IPS DF 6.9 (cell line): ENCODE results near the gene TBC1D22A.
"Not testable (repeated sequence)": the region's sequence is repeated elsewhere in the genome, so short reads cannot be mapped to it uniquely, and the experiment has no call there.

Experiments used
- DNase-seq: peaks from one replicate; pipeline ENCODE4 v3.0.0-alpha.2; 2013; ENCODE audit warnings: low read depth, low spot score
- H3K27ac ChIP-seq: one replicate; pipeline ENCODE4 v1.5.1; 2013; ENCODE audit warnings: low read length, control low read depth
- H3K27me3 ChIP-seq: 2 replicates; pipeline ENCODE4 v1.6.1; 2013; ENCODE audit warnings: mild to moderate bottlenecking, low read length; ENCODE audit not compliant: control insufficient read depth, insufficient read depth
- H3K36me3 ChIP-seq: 2 replicates; pipeline ENCODE4 v1.6.1; 2013; ENCODE audit warnings: low read length; ENCODE audit not compliant: control insufficient read depth, insufficient read depth
- H3K4me1 ChIP-seq: 2 replicates; pipeline ENCODE4 v1.6.1; 2013; ENCODE audit warnings: low read length; ENCODE audit not compliant: control insufficient read depth, insufficient read depth
- H3K4me3 ChIP-seq: 2 replicates; pipeline ENCODE4 v1.5.1; 2013; ENCODE audit warnings: mild to moderate bottlenecking, low read length
- H3K9me3 ChIP-seq: 2 replicates; pipeline ENCODE4 v1.6.1; 2013; ENCODE audit warnings: low read length, inconsistent platforms; ENCODE audit not compliant: control insufficient read depth, insufficient read depth
- WGBS: extraction: QIAGEN DNeasy Blood & Tissue Kit; methylation state at CpG from one replicate; pipeline ENCODE4 v1.1.7; 2013; ENCODE audit warnings: mixed read lengths, missing lambda C conversion rate; ENCODE audit not compliant: insufficient read length, insufficient coverage; 5-methylcytosine and 5-hydroxymethylcytosine counted together

TBC1D22A gene

DNA sequence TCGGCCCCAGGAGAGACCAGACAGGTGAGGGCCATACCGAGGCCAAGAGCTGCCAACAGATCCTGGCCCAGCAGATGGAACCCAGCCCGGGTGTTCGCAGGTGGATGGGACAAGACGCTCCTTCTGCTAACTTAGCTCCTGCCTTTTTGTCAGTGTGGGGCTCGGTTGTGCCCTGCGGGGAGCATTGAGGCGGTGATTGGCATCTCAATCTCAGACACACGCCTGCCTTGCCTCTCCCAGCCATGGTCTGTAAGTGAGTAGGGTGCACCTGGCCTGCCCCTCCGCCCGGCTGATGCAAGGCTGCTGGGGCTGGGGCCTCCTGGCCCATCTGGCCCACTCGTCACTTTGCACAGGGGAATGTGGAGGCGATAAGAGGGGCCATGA, 350.1 kb downstream of the TBC1D22A start:
- DNase-seq, result no peak
- no peaks in the 10 kb centered on the region for H3K9me3 ChIP-seq
- H3K36me3 ChIP-seq, result no peaks in the 10 kb centered on the region; the same call in 1 of the 2 replicates
- no peak overlapping the region for H3K4me3 ChIP-seq
- no peak overlapping the region for H3K27ac ChIP-seq
- WGBS, result no CpG with 5 or more reads among the region's 13 CpGs
- no peaks in the 10 kb centered on the region for H3K27me3 ChIP-seq
- H3K4me1 ChIP-seq, result peaks cover 1% of the 10 kb centered on the region; the same call in 1 of the 2 replicates

DNA sequence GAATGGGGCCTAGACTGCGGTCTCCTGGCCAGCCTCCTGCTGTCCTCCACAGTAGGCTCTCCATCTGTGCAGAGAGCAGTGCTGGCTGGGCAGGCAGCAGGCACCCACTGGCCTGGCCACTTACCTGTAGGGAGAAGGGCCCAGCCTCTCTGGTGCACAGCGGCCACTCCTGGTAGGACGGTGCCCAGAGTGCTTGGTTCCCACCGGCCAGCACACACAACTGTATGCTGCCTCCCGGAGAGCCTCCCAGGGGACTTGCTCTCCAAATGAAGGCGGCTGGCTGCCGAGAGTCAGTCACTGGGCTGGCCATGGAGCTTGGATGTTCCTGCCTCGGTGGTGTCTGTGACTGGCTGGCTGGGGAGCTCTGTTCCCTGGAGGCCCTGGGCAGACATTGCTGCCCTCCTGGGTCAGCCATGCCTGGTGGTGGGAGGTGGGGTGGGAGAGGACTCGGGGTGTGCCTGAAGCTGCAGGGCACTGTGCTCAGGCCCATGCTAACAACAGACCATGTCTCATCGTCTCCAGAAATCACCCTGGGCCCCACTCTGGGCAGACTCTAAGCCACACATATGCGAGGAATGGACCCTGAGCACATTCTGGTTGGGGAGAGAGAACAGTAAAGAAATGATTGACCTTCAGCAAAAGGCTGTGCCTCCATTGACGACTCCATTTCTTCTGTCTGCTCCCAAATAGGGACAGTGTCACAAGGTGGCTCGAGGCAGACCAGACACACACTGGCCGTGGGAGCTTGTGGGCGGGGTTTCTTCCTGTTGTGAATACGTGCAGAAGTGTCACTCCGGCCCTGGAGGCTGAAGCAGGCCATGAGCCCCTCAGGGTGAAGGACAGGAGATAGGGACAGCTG, 350.8 kb downstream of the TBC1D22A start:
- Histone ChIP-seq H3K4me1 (peaks cover 1% of the 10 kb centered on the region; the same call in 1 of the 2 replicates), H3K27me3 (no peaks in the 10 kb centered on the region), H3K36me3 (no peaks in the 10 kb centered on the region; the same call in 1 of the 2 replicates), H3K9me3 (no peaks in the 10 kb centered on the region), H3K4me3 (no peak overlapping the region), H3K27ac (no peak overlapping the region)
- DNase-seq, result no peak
- WGBS, result no CpG with 5 or more reads among the region's 17 CpGs

DNA sequence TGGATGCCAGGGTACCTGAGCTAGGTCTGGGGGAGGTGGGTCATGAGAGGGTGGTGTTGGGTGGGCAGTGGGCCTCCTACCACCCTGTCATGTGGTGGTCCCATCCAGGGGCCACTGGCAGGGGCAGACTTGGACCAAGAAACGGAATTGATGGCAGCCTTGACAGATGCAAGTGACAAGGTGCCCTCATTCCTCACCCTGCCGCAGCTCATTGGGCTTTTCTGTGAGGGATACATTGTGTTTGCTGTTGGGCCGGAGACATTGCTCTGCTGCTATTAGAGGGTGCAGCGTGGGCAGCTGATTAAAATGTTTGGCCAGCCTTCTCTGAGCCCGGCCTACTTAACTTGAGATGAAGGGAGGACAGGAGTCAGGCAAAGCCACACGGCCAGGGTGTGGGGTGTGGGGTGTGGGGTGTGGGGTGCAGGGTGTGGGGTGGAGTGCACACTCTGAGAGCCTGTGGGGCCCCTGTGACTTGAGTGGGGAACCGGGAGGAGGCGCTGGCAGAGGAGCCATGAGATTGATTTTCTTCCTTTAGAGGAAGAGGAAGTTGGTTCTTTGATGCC, 351.5 kb downstream of the TBC1D22A start:
- H3K9me3 ChIP-seq, result no peaks in the 10 kb centered on the region
- H3K4me3 ChIP-seq, result no peak overlapping the region
- H3K36me3 ChIP-seq, result no peaks in the 10 kb centered on the region; the same call in 1 of the 2 replicates
- DNase-seq, result no peak
- no CpG with 5 or more reads among the region's 8 CpGs for WGBS
- no peaks in the 10 kb centered on the region for H3K27me3 ChIP-seq
- H3K4me1 ChIP-seq, result peaks cover 1% of the 10 kb centered on the region; the same call in 1 of the 2 replicates
- H3K27ac ChIP-seq, result no peak overlapping the region

DNA sequence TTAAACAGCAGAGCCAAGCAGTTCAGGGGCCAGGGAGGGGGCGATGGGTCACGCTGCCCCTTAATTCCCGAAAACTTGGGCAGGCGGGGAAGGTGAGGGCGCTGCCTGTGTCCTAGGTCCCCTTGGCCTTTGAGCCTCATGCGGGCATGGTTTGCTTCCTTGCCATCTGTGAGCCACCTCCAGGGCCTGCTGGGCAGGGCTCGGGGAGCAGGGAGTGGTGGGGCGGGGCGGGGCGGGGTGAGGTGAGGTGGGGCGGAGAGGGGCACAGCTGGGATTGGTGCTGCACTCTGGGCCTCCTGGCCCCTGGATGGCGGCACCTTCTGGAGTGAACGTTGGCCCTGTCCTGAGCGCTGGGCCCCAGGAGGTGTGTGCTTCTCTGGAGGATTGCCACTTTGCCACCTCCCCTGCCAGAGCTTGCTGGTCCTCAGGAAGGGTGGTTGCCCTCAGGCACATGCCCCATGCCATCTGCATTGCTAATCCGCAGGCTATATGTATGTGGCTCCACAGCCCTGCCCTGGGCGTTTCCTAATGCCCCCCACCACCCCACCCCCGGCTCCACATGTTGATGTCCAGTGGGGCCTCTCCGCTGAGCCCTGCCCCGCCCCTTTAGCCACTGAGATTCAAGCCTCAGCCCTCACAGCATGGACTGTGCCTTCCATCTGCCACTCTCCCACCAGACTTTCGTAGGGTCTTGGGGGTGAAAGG, 352.5 kb downstream of the TBC1D22A start:
- WGBS, result no CpG with 5 or more reads among the region's 20 CpGs
- Histone ChIP-seq H3K36me3 (no peaks in the 10 kb centered on the region; the same call in 1 of the 2 replicates), H3K4me3 (no peak overlapping the region), H3K27ac (no peak overlapping the region), H3K9me3 (no peaks in the 10 kb centered on the region), H3K27me3 (no peaks in the 10 kb centered on the region), H3K4me1 (peaks cover 1% of the 10 kb centered on the region; the same call in 1 of the 2 replicates)
- DNase-seq, result no peak

DNA sequence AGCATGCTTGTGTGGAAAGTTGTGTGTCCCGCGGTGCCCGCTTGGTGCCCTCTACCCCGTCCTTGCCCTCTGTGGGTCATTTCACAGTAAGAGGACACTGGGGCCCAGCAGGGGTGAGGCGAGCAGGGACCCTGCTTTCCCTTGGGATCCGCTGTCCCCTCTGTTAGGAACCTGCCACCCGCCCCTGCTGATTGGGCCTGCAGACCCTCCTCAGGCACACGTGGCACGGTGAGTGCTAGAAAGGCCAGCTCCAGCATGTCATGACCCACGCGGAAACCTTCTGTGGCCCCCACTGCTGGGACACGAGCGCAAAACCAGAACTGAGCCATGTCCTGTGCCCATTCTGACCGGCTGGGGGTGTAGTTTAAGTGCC, 353.1 kb downstream of the TBC1D22A start:
- no CpG with 5 or more reads among the region's 14 CpGs for WGBS
- H3K9me3 ChIP-seq, result no peaks in the 10 kb centered on the region
- no peak overlapping the region for H3K27ac ChIP-seq
- no peak for DNase-seq
- no peaks in the 10 kb centered on the region; the same call in 1 of the 2 replicates for H3K36me3 ChIP-seq
- no peaks in the 10 kb centered on the region for H3K27me3 ChIP-seq
- peaks cover 1% of the 10 kb centered on the region; the same call in 1 of the 2 replicates for H3K4me1 ChIP-seq
- H3K4me3 ChIP-seq, result no peak overlapping the region

DNA sequence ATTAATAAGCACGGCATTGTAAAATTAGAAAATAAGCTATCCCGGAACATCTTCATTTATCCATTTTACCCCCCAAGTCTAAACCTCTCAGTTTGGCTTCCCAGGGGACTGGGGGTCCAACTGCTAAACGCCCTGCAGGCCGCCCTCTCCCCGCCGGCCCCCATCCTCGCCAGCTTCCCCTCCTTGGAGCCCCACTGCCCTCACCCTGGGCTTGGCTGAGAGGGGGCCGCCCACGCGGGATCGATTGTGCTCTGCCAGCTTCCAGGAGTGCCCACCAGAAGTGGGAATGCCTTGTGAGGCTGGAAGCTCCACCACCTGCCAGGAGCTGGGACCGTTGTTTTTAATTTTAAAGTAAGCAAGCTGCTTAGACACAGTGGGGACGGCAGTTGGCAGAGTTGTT, 353.5 kb downstream of the TBC1D22A start:
- no CpG with 5 or more reads among the region's 13 CpGs for WGBS
- H3K9me3 ChIP-seq, result no peaks in the 10 kb centered on the region

DNA sequence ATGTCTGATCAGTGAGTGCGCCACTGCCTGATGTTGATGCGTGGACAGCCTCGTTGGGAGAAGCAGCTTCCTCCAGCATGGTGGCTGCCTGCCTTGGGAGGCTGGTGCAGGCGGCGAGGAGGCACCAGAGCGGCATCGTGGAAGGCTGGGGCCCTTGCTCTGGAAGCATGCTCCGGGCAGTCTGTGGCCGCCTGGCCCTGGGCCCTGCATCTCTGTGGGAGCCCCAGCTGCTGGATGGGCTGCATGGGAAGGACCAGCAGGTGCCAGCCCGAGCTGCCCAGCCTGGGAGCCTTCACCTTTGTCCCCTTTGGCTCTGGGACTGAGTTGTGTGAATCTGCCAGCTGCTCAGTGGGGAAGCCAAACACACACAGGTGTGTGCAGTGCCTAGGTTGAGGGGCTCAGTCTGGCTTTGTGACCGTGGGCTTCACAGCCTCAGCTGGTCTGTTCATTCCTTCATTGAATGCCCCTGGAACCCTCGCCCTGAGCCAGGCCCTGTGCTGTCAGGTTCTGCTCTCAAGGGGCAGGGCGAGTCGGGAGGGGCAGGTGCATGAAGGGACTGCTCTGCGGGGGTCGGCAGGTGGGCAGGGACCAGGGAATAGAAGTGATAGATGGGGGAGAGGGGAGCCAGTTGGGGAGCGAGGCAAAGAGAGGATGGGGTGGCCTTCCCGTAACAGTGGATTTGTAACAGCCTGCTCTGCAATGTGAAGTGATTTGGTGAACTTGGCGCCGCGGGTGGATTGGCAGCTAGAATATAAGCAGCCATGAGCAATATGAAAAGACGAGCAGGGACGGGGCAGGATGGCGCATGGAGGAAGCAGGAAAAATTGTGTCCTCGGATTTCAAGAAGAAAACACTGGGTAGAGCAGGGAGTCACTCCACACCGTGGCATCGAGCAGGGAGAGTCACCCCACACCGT, 354.2 kb downstream of the TBC1D22A start:
- Histone ChIP-seq H3K36me3 (no peaks in the 10 kb centered on the region; the same call in 1 of the 2 replicates), H3K9me3 (no peaks in the 10 kb centered on the region), H3K27ac (no peak overlapping the region), H3K27me3 (no peaks in the 10 kb centered on the region), H3K4me1 (peaks cover 1% of the 10 kb centered on the region; the same call in 1 of the 2 replicates), H3K4me3 (no peak overlapping the region)
- DNase-seq, result no peak
- WGBS, result no CpG with 5 or more reads among the region's 28 CpGs

More for the DNA sequence above, 353.5 kb downstream of the TBC1D22A start:
- DNase-seq, result no peak
- Histone ChIP-seq H3K27ac (no peak overlapping the region), H3K36me3 (no peaks in the 10 kb centered on the region; the same call in 1 of the 2 replicates), H3K4me3 (no peak overlapping the region), H3K4me1 (peaks cover 1% of the 10 kb centered on the region; the same call in 1 of the 2 replicates), H3K27me3 (no peaks in the 10 kb centered on the region)

DNA sequence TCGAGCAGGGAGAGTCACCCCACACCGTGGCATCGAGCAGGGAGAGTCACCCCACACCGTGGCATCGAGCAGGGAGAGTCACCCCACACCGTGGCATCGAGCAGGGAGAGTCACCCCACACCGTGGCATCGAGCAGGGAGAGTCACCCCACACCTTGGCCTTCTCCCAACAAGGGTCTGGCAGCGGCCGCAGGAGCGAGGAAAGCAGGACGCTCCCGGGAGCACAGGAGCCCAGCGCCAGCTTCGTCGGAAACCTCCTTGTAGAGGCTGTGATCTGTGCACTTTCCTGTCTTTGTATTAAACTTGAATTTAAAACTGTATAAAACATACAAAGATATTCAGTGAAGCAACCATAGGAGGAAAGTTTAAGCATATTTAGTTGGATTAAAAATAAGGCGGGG, 355.0 kb downstream of the TBC1D22A start:
- H3K9me3 ChIP-seq, H3K4me3 ChIP-seq, DNase-seq, H3K27me3 ChIP-seq, H3K4me1 ChIP-seq, H3K36me3 ChIP-seq, H3K27ac ChIP-seq: not testable (repeated sequence)
- no CpG with 5 or more reads among the region's 18 CpGs for WGBS

DNA sequence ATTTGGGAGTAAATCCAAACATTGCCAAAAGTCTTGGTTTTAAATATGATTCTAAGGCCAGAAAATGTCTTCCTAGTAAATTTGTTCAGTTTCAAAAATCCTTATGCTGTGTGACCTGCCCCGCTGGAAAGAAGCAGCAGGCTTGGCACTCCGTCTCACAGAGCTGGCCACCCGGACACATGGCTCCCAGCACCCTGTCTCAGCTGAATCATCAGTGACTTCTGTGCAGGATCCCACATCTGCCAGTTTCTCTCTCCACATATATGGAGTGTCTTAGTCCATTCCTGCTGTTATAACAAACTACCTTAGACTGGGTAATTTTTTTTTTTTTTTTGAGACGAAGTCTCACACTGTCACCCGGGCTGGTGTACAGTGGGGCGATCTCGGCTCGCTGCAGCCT, 356.7 kb downstream of the TBC1D22A start:
- no peaks in the 10 kb centered on the region for H3K9me3 ChIP-seq
- WGBS, result no CpG with 5 or more reads among the region's 8 CpGs
- H3K27me3 ChIP-seq, result no peaks in the 10 kb centered on the region
- no peak for DNase-seq
- H3K4me1 ChIP-seq, result peaks cover 5% of the 10 kb centered on the region; the same call in 1 of the 2 replicates
- no peak overlapping the region for H3K27ac ChIP-seq
- H3K36me3 ChIP-seq, result no peaks in the 10 kb centered on the region; the same call in 1 of the 2 replicates
- no peak overlapping the region for H3K4me3 ChIP-seq
